Mononuclear cell (primary cell): ENCODE results near the gene GRIA3. TPM values are rescaled to one million over a fixed set of nuclear protein-coding genes. Genes with fewer than 3 reads are reported as not detected.

ENCODE experiments used
- H3K27me3 ChIP-seq: 2 replicates; pipeline ENCODE4 v1.6.0; 2011; ENCODE audit warnings: low read length, control low read depth; ENCODE audit not compliant: insufficient read depth
- H3K4me1 ChIP-seq: 2 replicates; pipeline ENCODE4 v1.5.1; 2011; ENCODE audit warnings: mild to moderate bottlenecking, low read length, control low read depth; ENCODE audit not compliant: insufficient read depth
- H3K4me3 ChIP-seq: 2 replicates; pipeline ENCODE4 v1.5.1; 2011; ENCODE audit warnings: mild to moderate bottlenecking, low read length, moderate library complexity
- H3K9me3 ChIP-seq: 2 replicates; pipeline ENCODE4 v1.5.1; 2011; ENCODE audit warnings: low read depth, mild to moderate bottlenecking, control low read depth, low read length
- total RNA-seq: library from RNA; depleted of rRNA; stranded (reverse); fragments of >200 nt; gene quantifications from one replicate; pipeline ENCODE4 v1.2.3, GENCODE V29; 2012

The GRIA3 gene
- total RNA-seq, 1 donor, result 0.10 TPM

- Histone ChIP-seq H3K27me3 (no peaks in the 10 kb centered on the region), H3K9me3 (no peaks in the 10 kb centered on the region), H3K4me3 (no peak overlapping the region), H3K4me1 (no peaks in the 10 kb centered on the region)
These were observed 33.6 kb downstream of the GRIA3 start for GRCh38 chrX:123217728-123218127.

DNA sequence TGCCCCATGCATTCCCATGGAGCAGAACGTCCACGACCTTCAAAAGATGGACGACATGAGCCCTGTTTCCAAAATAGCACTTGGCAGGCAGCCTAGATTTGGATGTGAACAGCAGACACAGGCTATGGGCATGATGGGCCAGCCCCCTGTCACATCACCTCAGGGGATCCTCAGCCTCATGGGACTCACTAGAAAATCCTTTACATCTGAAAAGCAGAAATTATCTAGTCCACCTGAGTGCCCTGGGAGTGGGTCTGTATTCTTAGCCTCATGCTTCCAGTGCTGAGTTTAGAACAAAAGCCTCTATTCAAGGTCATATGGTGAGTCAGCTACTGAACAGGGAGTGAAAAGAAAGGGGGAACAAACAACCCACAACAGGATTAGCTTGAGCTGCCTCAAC lies 35.8 kb downstream of the GRIA3 start:
- Histone ChIP-seq H3K27me3 (no peaks in the 10 kb centered on the region), H3K4me1 (no peaks in the 10 kb centered on the region), H3K9me3 (no peaks in the 10 kb centered on the region), H3K4me3 (no peak overlapping the region)

DNA sequence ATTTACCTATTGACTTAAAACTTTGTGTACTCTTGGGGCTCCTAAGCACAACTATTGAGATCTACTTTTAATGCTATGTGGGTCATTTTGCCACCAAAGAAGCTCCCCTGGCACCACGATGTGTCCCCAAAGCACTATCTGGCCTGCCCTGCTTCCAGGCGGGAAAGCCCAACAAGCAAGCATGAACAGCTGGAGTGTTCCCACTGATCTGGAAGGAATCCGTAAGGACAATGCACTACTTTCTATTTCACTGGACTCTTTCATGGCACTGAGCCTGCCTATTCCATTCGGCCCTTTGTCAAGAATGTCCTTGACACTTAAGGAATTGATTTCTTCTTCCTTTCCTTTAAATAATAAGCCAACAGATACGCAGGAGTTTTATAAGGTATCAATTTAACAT lies 38.8 kb downstream of the GRIA3 start:
- no peak overlapping the region for H3K4me3 ChIP-seq
- H3K9me3 ChIP-seq, result no peaks in the 10 kb centered on the region
- H3K4me1 ChIP-seq, result no peaks in the 10 kb centered on the region

DNA sequence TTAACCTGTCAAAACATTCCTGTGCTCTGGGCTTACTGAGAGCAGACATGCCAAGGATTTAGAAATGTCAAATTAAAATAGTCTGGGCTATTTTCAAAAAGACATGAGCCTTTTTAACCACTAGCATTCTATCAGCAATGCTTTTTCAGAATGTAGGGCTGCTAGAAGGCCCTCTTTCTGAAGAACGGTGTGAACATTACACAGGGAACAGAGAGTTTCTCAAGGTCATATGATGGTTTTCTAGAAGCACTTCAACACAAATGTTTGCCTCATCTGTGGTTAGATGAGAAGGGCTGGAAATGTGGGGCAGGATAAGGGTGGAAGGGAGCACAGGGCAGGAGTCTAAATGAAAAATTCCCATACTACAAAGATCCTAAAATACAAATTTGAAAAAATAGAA lies 39.3 kb downstream of the GRIA3 start:
- Histone ChIP-seq H3K4me1 (no peaks in the 10 kb centered on the region), H3K27me3 (no peaks in the 10 kb centered on the region), H3K9me3 (no peaks in the 10 kb centered on the region), H3K4me3 (no peak overlapping the region)

More for the DNA sequence above, 38.8 kb downstream of the GRIA3 start:
- no peaks in the 10 kb centered on the region for H3K27me3 ChIP-seq

GRCh38 chrX:123223859-123224258 lies 39.8 kb downstream of the GRIA3 start:
- Histone ChIP-seq H3K4me3 (no peak overlapping the region), H3K4me1 (no peaks in the 10 kb centered on the region), H3K27me3 (no peaks in the 10 kb centered on the region), H3K9me3 (no peaks in the 10 kb centered on the region)

GRCh38 chrX:123230798-123231197 lies 46.7 kb downstream of the GRIA3 start:
- Histone ChIP-seq H3K4me3 (no peak overlapping the region), H3K9me3 (no peaks in the 10 kb centered on the region), H3K27me3 (no peaks in the 10 kb centered on the region), H3K4me1 (no peaks in the 10 kb centered on the region)

DNA sequence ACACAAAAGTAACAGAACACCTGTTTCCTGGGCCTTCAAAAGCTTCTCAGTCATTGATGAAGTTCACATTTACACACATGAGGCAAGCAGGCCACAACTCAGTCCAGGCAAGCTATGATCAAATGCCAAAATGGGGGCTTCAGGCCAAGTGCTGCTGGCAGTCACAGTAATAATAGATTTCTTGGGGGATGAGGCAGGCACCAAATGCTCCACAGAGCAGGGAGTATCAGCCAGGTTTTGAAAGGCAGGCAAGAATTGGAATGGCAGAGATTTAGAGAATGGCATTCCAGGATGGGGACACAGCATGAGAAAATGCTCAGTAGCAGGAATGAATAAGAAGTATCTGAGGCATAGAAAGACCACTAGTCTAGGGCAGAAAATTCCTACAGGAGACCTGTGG lies 52.8 kb downstream of the GRIA3 start:
- Histone ChIP-seq H3K4me3 (no peak overlapping the region), H3K4me1 (no peaks in the 10 kb centered on the region), H3K27me3 (no peaks in the 10 kb centered on the region), H3K9me3 (no peaks in the 10 kb centered on the region)

DNA sequence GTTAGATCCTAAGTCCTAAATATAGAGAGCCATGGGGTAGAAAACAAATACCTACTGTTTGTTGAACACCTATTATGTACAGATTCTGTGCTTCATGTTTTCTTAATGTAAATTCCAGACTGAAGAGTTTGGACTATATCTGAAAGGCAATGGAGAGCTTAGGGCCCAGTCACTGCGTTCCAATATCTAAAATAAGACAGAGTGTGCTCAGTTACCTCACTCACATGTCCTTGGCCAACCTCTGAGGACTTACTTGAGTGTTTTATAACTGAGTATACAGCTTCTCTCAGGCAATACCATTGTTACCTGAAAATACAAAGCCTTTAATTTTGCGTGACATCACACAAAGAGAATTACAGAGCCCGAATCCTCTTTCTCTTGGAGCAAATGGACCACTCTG lies 53.2 kb downstream of the GRIA3 start:
- no peaks in the 10 kb centered on the region for H3K4me1 ChIP-seq
- no peak overlapping the region for H3K4me3 ChIP-seq
- no peaks in the 10 kb centered on the region for H3K9me3 ChIP-seq
- H3K27me3 ChIP-seq, result no peaks in the 10 kb centered on the region

DNA sequence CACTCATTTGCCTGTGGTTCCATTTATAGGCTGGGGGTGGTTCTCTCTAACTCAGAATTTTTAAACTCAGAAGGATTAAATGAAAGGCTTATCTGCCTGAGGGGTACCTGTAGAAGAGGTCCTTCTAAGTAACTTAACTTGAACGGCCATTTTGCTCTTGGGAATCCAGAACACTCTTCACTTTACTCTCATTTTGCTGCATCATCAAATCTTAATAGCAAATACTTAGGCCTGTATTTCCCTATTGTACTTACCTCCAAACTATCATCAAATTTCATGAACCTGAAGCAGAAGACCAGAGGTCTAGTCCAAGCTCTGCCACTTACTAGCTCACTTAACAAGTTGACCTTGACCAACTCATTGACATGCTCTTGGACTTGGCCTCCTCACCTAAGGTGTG lies 70.4 kb downstream of the GRIA3 start:
- no peaks in the 10 kb centered on the region for H3K9me3 ChIP-seq
- no peaks in the 10 kb centered on the region for H3K27me3 ChIP-seq
- no peak overlapping the region for H3K4me3 ChIP-seq
- H3K4me1 ChIP-seq, result no peaks in the 10 kb centered on the region

DNA sequence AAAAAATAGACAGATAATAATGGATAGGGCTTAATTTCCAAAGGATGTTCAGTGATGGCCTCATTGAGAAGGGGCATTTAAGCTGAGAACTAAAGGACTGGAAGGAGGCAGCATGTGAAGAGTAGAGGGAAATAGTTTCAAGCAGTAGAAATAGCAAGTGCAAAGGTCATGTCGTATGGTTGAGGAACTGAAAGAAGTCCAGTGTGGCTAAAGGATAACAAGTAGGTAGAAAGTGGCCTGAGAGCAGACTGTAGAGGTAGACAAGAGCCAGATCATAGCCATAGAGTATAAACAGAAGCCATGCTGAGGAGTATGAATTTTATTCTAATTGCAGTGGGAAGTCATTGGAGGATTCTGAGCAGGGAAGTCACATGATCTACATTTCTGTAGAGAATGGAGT lies 72.3 kb downstream of the GRIA3 start:
- no peaks in the 10 kb centered on the region for H3K9me3 ChIP-seq
- H3K4me1 ChIP-seq, result no peaks in the 10 kb centered on the region
- H3K27me3 ChIP-seq, result no peaks in the 10 kb centered on the region
- no peak overlapping the region for H3K4me3 ChIP-seq

DNA sequence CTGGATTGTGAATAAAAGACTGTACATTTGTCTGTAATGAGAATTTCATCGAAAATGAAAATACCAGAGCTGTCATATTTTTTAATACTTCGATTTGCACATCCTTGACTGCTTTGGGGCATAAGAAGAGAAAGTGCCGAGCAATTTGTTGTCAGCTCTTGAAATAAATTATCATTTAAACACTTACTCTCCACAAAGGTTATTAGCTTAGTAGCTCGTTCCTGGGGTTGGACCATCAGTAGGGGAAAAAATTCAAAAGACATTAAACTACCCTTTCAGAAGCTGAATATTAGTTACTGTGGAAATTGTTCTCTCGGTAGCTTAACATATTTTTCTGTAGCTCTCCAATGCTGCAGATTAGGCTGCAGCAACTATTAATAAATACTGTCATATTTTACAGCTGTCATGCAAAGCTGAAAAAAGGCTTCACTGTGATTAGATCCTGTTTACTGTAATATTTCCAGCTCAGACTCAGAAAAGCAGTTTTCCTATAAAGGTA lies 76.9 kb downstream of the GRIA3 start:
- Histone ChIP-seq H3K9me3 (no peaks in the 10 kb centered on the region), H3K27me3 (no peaks in the 10 kb centered on the region), H3K4me3 (no peak overlapping the region), H3K4me1 (no peaks in the 10 kb centered on the region)

- Histone ChIP-seq H3K4me3 (no peak overlapping the region), H3K9me3 (no peaks in the 10 kb centered on the region), H3K4me1 (no peaks in the 10 kb centered on the region), H3K27me3 (no peaks in the 10 kb centered on the region)
These were observed 79.2 kb downstream of the GRIA3 start for GRCh38 chrX:123263270-123263669.

DNA sequence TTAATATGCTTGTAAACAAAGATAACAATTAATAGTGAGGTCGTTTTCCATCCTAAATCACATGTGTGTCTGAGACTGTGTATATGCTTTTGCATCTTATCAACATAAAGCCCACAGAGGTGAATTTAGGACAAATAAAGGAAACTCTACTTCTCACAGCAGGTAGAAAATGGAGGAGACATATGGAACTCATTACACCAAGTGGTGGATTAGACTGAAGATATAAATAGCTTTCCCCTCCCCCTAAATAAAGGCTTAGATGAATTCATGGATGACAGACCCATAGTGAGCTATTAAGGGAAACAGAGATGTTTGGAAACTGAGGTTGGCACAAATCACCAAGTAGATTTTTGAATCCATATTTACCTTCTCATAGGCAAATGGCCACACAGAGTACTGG lies 79.7 kb downstream of the GRIA3 start:
- H3K4me1 ChIP-seq, result no peaks in the 10 kb centered on the region
- H3K4me3 ChIP-seq, result no peak overlapping the region

DNA sequence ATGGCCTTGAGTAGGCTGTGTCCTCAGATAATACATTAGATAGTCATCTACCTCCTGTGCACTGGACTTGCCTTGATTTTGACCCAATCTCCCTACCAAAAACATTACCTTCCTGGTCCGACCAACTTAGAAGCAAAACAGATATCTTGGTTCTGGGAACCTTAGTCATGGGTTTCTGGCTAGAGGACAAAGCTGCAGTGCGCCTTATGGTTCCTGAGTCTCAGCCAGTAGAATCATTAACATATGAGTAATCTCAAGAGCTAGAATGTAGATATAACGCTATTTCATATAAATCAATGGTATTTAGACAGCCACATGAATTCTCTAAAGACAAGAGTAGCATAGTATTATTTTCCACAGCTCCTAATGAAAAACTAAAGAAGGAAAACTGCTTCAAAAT lies 83.1 kb downstream of the GRIA3 start:
- Histone ChIP-seq H3K9me3 (no peaks in the 10 kb centered on the region), H3K27me3 (no peaks in the 10 kb centered on the region), H3K4me3 (no peak overlapping the region), H3K4me1 (no peaks in the 10 kb centered on the region)

More for the DNA sequence above, 79.7 kb downstream of the GRIA3 start:
- no peaks in the 10 kb centered on the region for H3K9me3 ChIP-seq
- no peaks in the 10 kb centered on the region for H3K27me3 ChIP-seq

GRCh38 chrX:123271902-123272301 lies 87.8 kb downstream of the GRIA3 start:
- Histone ChIP-seq H3K4me1 (no peaks in the 10 kb centered on the region), H3K27me3 (no peaks in the 10 kb centered on the region), H3K4me3 (no peak overlapping the region), H3K9me3 (no peaks in the 10 kb centered on the region)

GRCh38 chrX:123272630-123273029 lies 88.6 kb downstream of the GRIA3 start:
- Histone ChIP-seq H3K27me3 (no peaks in the 10 kb centered on the region), H3K9me3 (no peaks in the 10 kb centered on the region), H3K4me3 (no peak overlapping the region), H3K4me1 (no peaks in the 10 kb centered on the region)

DNA sequence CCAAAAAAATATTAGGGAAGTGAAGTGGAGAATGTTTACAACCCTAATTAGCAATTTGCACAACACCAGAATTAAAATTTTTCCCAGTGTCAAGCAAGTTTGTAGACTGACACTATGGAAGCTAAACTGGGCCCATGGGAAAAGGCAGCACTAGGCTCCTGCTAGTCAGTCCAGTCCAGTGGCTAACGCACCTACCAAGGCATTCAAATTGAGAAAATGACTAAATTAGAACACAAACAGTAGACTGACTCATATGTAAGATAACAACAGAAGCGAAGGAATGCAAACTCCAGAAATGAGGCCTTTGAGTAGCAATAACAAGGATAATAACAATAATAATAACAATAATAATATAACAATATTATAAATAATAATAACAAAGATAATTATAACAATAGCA lies 90.7 kb downstream of the GRIA3 start:
- Histone ChIP-seq H3K4me1 (no peaks in the 10 kb centered on the region), H3K9me3 (no peaks in the 10 kb centered on the region), H3K4me3 (no peak overlapping the region), H3K27me3 (no peaks in the 10 kb centered on the region)
